DMS153 (cell line): ENCODE results near the gene RNF182.
"Not testable (repeated sequence)": the region's sequence is repeated elsewhere in the genome, so short reads cannot be mapped to it uniquely, and the experiment has no call there.

Experiments
- DNase-seq: peaks from one replicate; lab custom pipeline; 2025; lab: John Stamatoyannopoulos, UW

RNF182 gene

GRCh38 chr6:14002176-14002947 lies 77.6 kb downstream of the RNF182 start:
- DNase-seq: no peak

- DNase-seq: no peak
Observed at GRCh38 chr6:14004258-14004657, 79.5 kb downstream of the RNF182 start.

GRCh38 chr6:14008809-14009208 lies 84.1 kb downstream of the RNF182 start:
- DNase-seq: no peak

GRCh38 chr6:14009431-14009830 lies 84.7 kb downstream of the RNF182 start:
- DNase-seq: no peak

GRCh38 chr6:14010275-14010674 lies 85.5 kb downstream of the RNF182 start:
- no peak for DNase-seq

- no peak for DNase-seq
Observed at GRCh38 chr6:14012313-14013030, 87.7 kb downstream of the RNF182 start.

GRCh38 chr6:14015964-14016363 lies 91.2 kb downstream of the RNF182 start:
- DNase-seq: no peak

GRCh38 chr6:14016432-14016831 lies 91.7 kb downstream of the RNF182 start:
- DNase-seq: no peak

GRCh38 chr6:14016935-14017625 lies 92.3 kb downstream of the RNF182 start:
- no peak for DNase-seq

GRCh38 chr6:14017626-14018475 lies 93.1 kb downstream of the RNF182 start:
- DNase-seq: no peak

GRCh38 chr6:14018559-14018958 lies 93.8 kb downstream of the RNF182 start:
- not testable (repeated sequence) for DNase-seq

GRCh38 chr6:14020551-14020950 lies 95.8 kb downstream of the RNF182 start:
- DNase-seq: no peak

- DNase-seq: no peak
Observed at GRCh38 chr6:14021449-14021848, 96.7 kb downstream of the RNF182 start.

GRCh38 chr6:14022673-14023072 lies 97.9 kb downstream of the RNF182 start:
- no peak for DNase-seq

GRCh38 chr6:14023855-14024254 lies 99.1 kb downstream of the RNF182 start:
- no peak for DNase-seq

- no peak for DNase-seq
Observed at GRCh38 chr6:14025160-14025559, 100.4 kb downstream of the RNF182 start.

- DNase-seq: no peak
Observed at GRCh38 chr6:14026831-14027539, 102.2 kb downstream of the RNF182 start.

GRCh38 chr6:14028631-14029030 lies 103.9 kb downstream of the RNF182 start:
- no peak for DNase-seq

GRCh38 chr6:14029605-14030004 lies 104.9 kb downstream of the RNF182 start:
- no peak for DNase-seq
